GM18508 (cell line): ENCODE data around the gene PRKX.
"Not testable (repeated sequence)": the region's sequence is repeated elsewhere in the genome, so short reads cannot be mapped to it uniquely, and the experiment has no call there.

ENCODE experiments used
- ATAC-seq: cut with Tn5 transposase; IDR thresholded peaks from one replicate; pipeline ENCODE4 v1.9.1; 2021; ENCODE audit warnings: moderate number of reproducible peaks; ENCODE audit not compliant: insufficient read depth, unreplicated experiment

PRKX gene

GRCh38 chrX:3663576-3664250 lies 49.7 kb downstream of the PRKX start:
- not testable (repeated sequence) for ATAC-seq

DNA sequence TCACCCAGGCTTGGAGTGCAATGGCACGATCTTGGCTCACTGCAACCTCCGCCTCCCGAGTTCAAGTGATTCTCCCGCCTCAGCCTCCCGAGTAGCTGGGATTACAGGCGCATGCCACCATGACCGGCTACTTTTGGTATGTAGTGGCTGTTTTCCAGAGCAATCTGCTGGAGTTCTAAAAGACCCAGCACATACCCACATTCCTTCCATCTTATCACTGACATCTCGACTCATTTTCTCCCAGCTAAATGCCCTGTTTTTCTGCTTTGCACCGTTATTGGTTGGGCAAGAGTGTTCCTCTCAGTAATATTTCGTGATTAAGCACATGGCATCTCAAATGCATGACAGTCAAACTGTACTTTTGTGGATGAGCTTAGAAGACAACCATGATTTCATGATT lies 53.7 kb downstream of the PRKX start:
- ATAC-seq = no peak

DNA sequence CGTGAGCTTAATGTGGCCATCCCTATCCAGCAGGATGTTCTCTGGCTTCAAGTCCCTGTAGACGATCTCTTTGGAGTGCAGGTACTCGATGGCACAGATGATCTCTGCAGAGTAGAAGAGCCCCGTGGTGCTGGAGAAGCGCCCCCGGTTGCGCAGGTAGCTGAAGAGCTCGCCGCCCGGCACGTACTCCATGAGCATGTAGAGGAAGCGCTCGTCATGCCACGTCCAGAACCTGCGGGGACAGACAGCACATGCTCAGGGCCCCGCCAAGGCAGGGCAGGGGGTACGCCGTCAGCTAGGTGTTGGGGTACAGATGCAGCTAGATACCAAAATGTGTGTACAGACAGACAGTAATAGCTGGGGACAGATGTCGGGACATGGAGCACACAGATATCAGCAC lies 58.3 kb downstream of the PRKX start:
- ATAC-seq = no peak

DNA sequence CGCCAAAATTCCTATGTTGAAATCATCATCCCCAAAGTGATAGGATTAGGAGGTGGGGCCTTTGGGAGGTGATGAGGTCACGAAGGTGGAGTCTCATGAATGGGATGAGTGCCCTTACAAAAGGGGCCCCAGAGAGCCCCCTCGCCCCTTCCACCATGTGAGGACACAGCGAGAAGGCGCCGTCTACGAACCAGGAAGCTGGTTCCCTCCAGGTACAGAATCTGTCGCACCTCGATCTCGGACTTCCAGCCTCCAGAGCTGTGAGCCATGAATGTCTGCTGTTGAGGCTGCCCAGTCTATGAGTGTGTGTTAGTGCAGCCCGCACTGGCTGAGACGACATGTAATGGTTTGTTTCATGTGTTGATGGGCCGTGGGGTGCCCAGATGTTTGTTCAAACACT lies 60.3 kb downstream of the PRKX start:
- no peak for ATAC-seq

DNA sequence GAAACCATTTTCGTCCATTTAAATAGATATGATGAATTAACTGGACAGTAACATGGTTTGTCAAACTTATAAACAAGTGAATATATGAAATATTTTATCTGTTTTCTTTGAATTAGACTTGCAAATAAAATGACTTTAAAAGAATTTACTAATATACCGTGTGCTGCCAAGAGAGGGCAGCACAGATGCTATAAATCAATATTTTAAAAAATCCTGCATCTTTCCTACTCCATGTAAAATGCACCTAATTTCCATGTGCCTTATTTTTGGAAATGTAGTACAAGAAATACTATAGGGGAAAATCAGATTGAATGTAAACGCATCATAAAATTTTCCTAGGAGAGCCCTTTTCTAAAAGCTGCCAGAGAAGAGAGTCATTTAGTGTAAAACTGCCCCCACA lies 62.2 kb downstream of the PRKX start:
- ATAC-seq = no peak

GRCh38 chrX:3648084-3648483 lies 65.4 kb downstream of the PRKX start:
- ATAC-seq = no peak

DNA sequence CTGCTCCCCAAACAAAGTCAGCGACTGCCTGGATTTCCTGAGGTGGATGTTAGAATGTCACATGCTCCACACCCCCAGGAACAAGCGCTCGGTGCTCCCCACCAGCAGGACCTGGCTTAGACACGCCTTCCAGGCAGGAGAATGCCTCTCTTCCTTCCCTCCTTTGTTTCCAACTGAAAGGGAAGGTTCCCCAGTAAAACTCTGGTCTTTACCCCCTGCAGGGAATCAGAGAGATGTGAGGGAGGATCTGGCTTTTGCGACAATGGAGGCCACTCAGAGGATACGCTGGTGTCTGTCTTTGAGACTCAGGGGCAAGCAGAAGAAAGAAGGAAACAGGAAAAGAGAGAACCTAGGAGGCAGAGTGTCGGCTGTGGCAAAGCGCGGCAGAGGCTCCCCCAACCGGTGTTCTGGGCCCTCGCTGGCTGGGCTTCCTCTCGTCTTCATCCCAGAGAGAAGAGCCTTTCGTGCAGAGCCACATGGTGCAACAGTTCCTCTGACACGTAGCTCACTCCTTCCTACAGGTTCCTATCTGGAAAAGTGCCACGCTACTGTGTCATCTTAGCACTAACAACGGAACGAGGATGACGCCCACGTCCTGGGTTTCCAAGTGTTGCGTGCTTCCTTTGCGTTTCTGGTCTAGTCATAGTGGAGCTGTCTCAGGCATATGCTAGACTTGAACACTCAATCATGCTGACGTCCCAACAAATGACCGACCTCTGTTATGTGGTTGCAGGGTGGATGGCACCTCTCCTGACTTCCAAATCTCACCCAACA lies 73.4 kb downstream of the PRKX start:
- ATAC-seq = not testable (repeated sequence)

GRCh38 chrX:3639236-3639635 lies 74.2 kb downstream of the PRKX start:
- no peak for ATAC-seq

- peak; percentile 93 for ATAC-seq
These were observed 75.1 kb downstream of the PRKX start for GRCh38 chrX:3638280-3638873.

- no peak for ATAC-seq
These were observed 76.6 kb downstream of the PRKX start for GRCh38 chrX:3636803-3637202.

GRCh38 chrX:3631196-3631595 lies 82.3 kb downstream of the PRKX start:
- ATAC-seq = no peak

- no peak for ATAC-seq
These were observed 85.9 kb downstream of the PRKX start for GRCh38 chrX:3627594-3627993.

- no peak for ATAC-seq
These were observed 92.0 kb downstream of the PRKX start for GRCh38 chrX:3621414-3621813.

GRCh38 chrX:3611744-3612143 lies 101.7 kb downstream of the PRKX start:
- ATAC-seq = not testable (repeated sequence)

DNA sequence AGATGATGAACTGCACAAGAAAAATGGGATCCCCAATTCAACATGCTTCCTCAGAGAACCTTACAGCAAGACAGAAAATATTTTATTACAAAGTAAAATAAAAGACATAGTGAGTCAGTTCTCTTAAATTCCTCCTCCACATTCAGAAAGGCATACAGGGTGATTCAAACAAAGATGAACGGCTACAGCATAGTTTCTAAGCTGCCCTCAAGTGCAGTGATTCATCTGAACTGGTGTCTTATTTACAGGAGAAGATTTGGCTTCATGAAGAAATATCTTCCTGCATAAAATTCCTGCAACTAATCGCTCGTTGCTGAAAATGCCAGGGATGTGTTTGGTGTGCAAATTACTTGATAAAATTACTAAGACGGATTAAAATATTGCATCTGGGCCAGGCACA lies 103.6 kb downstream of the PRKX start:
- no peak for ATAC-seq

- no peak for ATAC-seq
These were observed 110.3 kb downstream of the PRKX start for GRCh38 chrX:3603026-3603661.

- no peak for ATAC-seq
These were observed 113.5 kb downstream of the PRKX start for GRCh38 chrX:3599802-3600430.

GRCh38 chrX:3598709-3599108 lies 114.7 kb downstream of the PRKX start:
- ATAC-seq = no peak

DNA sequence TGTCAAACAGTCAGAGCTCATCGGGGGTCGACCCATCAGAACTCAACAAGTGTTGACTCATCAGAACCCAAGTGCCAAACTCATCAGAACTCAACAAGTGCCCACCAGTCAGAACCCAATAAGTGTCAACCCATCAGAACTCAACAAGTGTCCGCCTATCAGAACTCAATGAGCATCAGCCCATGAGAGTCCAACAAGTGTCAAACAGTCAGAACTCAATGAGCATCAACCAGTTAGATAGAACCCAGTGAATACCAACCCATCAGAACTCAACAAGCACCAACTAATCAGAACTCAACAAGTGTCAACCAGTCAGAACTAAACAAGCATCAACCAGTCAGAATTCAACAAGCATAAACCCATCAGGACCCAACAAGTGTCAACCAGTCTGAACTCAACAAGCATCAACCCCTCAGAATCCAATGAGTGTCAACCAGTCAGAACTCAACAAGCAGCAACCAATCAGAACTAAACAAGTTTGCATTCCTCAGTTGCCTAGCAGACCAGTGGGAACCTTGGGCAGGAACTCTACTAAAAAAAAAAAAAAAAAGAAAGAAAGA lies 115.3 kb downstream of the PRKX start:
- ATAC-seq = no peak

DNA sequence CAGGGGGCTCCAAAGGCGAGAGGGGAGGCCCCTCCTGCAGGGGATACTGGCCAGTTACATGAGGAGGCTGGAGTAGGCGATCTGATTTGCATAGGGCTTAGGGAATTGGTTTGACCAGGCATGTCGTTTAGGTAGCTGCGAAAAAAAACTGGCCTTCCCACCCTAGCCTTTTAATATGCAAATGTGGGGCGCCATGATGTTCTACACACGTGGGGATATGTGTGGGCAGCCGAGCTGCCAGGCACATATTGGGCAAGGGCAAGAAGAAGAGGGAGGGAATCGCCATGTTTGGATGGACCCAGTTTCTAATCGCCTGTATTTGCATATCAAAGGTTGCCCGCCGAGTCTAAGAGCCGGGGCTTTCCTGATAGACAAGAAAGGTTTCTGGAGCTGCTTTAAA lies 121.3 kb downstream of the PRKX start:
- ATAC-seq = no peak
